ENCODE results near the gene LRRC3.

The LRRC3 gene

GRCh38 chr21:44483288-44484237 lies 28.3 kb downstream of the LRRC3 start:
- Mint-ChIP-seq H3K4me3 (no peak overlapping the region), H3K9me3 (no peaks in the 10 kb centered on the region), H3K36me3 (ENCODE audit: low read depth) (no peaks in the 10 kb centered on the region), H3K27me3 (no peaks in the 10 kb centered on the region), H3K4me1 (ENCODE audit: low read depth) (peaks cover 19% of the 10 kb centered on the region), H3K27ac (no peak overlapping the region)
- no peak for DNase-seq

GRCh38 chr21:44484498-44485253 lies 29.4 kb downstream of the LRRC3 start:
- no peak overlapping the region for H3K27ac Mint-ChIP-seq
- no peaks in the 10 kb centered on the region for H3K36me3 Mint-ChIP-seq (ENCODE audit: low read depth)

DNA sequence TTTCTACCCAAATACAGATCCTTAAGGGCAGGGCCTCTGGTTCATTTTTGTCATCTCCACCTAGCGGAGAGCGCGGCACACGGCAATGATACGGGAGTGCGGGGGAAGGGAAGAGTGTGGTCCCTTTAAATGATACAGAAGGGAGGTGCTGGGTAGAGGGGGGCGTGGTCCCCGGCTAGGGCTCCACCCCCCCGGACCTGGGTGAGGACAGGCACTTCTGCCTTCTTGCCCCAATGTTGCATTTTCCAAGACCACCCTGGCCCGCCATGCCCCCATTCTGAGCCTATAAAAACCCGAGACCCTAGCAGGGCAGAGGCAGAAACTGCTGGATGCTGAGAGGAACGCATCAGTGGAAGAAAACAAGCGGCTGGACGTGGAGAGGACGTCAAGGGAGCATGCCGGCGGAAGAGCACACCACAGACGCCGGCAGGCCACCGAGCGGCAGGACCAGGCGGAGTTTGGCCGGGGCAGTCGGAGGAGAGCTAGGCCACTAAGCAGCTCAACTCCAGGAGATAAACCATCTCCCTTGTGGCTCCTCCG lies 30.0 kb downstream of the LRRC3 start:
- peak; percentile 73 for DNase-seq
- H3K9me3 Mint-ChIP-seq = no peaks in the 10 kb centered on the region
- H3K4me3 Mint-ChIP-seq = peak overlapping the region; percentile 75
- peaks cover 12% of the 10 kb centered on the region for H3K4me1 Mint-ChIP-seq (ENCODE audit: low read depth)
- H3K36me3 Mint-ChIP-seq (ENCODE audit: low read depth) = no peaks in the 10 kb centered on the region
- no peaks in the 10 kb centered on the region for H3K27me3 Mint-ChIP-seq
- H3K27ac Mint-ChIP-seq = peak overlapping the region; percentile 63

More at GRCh38 chr21:44484498-44485253, 29.4 kb downstream of the LRRC3 start:
- H3K27me3 Mint-ChIP-seq = no peaks in the 10 kb centered on the region
- no peaks in the 10 kb centered on the region for H3K9me3 Mint-ChIP-seq
- peaks cover 12% of the 10 kb centered on the region for H3K4me1 Mint-ChIP-seq (ENCODE audit: low read depth)
- H3K4me3 Mint-ChIP-seq = peak overlapping the region; percentile 75
- no peak for DNase-seq

- Mint-ChIP-seq H3K4me1 (ENCODE audit: low read depth) (peaks cover 12% of the 10 kb centered on the region), H3K27me3 (no peaks in the 10 kb centered on the region), H3K4me3 (peak overlapping the region; percentile 75), H3K27ac (no peak overlapping the region), H3K36me3 (ENCODE audit: low read depth) (no peaks in the 10 kb centered on the region), H3K9me3 (no peaks in the 10 kb centered on the region)
- DNase-seq = no peak
Measured at GRCh38 chr21:44485796-44486195, 30.5 kb downstream of the LRRC3 start.

GRCh38 chr21:44486302-44486701 lies 31.0 kb downstream of the LRRC3 start:
- peak overlapping the region; percentile 75 for H3K4me3 Mint-ChIP-seq
- H3K36me3 Mint-ChIP-seq (ENCODE audit: low read depth) = no peaks in the 10 kb centered on the region
- H3K9me3 Mint-ChIP-seq = no peaks in the 10 kb centered on the region
- H3K27ac Mint-ChIP-seq = peak overlapping the region; percentile 13
- DNase-seq = no peak
- H3K4me1 Mint-ChIP-seq (ENCODE audit: low read depth) = peaks cover 12% of the 10 kb centered on the region
- no peaks in the 10 kb centered on the region for H3K27me3 Mint-ChIP-seq

GRCh38 chr21:44487831-44488230 lies 32.5 kb downstream of the LRRC3 start:
- Mint-ChIP-seq H3K9me3 (peaks cover 6% of the 10 kb centered on the region), H3K4me1 (ENCODE audit: low read depth) (peaks cover 12% of the 10 kb centered on the region), H3K27me3 (peaks cover 3% of the 10 kb centered on the region), H3K4me3 (no peak overlapping the region), H3K36me3 (ENCODE audit: low read depth) (no peaks in the 10 kb centered on the region), H3K27ac (no peak overlapping the region)
- peak; percentile 66 for DNase-seq

GRCh38 chr21:44489962-44490361 lies 34.7 kb downstream of the LRRC3 start:
- Mint-ChIP-seq H3K27me3 (peaks cover 7% of the 10 kb centered on the region), H3K36me3 (ENCODE audit: low read depth) (no peaks in the 10 kb centered on the region), H3K9me3 (peaks cover 12% of the 10 kb centered on the region), H3K4me1 (ENCODE audit: low read depth) (peaks cover 12% of the 10 kb centered on the region), H3K27ac (no peak overlapping the region), H3K4me3 (no peak overlapping the region)
- DNase-seq = no peak

DNA sequence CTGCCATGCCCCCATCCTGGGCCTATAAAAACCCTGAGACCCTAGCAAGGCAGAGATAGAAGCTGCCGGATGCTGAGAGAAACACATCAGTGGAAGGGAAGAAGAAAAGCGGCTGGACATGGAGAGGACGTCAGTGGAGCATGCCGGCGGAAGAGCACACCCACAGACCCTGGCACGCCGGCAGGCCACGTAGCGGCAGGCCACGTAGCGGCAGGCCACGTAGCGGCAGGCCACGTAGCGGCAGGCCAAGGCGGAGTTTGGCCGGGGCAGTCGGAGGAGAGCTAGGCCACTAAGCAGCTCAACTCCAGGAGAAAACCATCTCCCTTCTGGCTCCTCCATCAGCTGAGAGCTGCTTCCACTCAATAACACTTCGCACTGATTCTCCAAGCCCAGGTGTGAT lies 35.1 kb downstream of the LRRC3 start:
- peaks cover 10% of the 10 kb centered on the region for H3K4me1 Mint-ChIP-seq (ENCODE audit: low read depth)
- DNase-seq = no peak
- H3K27me3 Mint-ChIP-seq = peaks cover 9% of the 10 kb centered on the region
- no peak overlapping the region for H3K4me3 Mint-ChIP-seq
- H3K27ac Mint-ChIP-seq = no peak overlapping the region
- peaks cover 12% of the 10 kb centered on the region for H3K9me3 Mint-ChIP-seq
- no peaks in the 10 kb centered on the region for H3K36me3 Mint-ChIP-seq (ENCODE audit: low read depth)

- DNase-seq = no peak
Measured at GRCh38 chr21:44490816-44491215, 35.5 kb downstream of the LRRC3 start.

GRCh38 chr21:44492567-44493385 lies 37.5 kb downstream of the LRRC3 start:
- H3K4me1 Mint-ChIP-seq (ENCODE audit: low read depth) = no peaks in the 10 kb centered on the region
- H3K4me3 Mint-ChIP-seq = no peak overlapping the region
- no peaks in the 10 kb centered on the region for H3K36me3 Mint-ChIP-seq (ENCODE audit: low read depth)
- peaks cover 20% of the 10 kb centered on the region for H3K27me3 Mint-ChIP-seq
- H3K27ac Mint-ChIP-seq = no peak overlapping the region
- no peak for DNase-seq
- H3K9me3 Mint-ChIP-seq = peaks cover 12% of the 10 kb centered on the region

More at GRCh38 chr21:44490816-44491215, 35.5 kb downstream of the LRRC3 start:
- peaks cover 8% of the 10 kb centered on the region for H3K4me1 Mint-ChIP-seq (ENCODE audit: low read depth)
- no peaks in the 10 kb centered on the region for H3K36me3 Mint-ChIP-seq (ENCODE audit: low read depth)
- H3K9me3 Mint-ChIP-seq = peaks cover 12% of the 10 kb centered on the region
- H3K27me3 Mint-ChIP-seq = peaks cover 13% of the 10 kb centered on the region
- H3K27ac Mint-ChIP-seq = no peak overlapping the region
- no peak overlapping the region for H3K4me3 Mint-ChIP-seq

DNA sequence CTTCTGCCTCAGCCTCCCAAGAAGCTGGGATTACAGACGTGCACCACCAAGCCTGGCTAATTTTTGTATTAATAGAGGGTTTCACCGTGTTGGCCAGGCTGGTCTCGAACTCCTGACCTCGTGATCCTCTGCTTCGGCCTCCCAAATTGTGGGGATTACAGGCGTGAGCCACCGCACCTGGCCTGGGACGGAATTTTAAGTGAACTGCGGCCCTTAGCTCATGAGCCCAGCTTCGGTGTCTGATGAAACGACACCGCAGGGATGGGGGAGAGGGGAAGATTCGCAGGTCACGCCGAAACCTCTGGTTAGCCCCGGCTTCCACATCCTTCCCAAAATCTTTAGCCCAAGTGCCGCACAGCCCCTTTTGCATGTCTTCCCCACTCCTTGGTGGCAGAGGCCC lies 39.1 kb downstream of the LRRC3 start:
- no peak for DNase-seq
- H3K27ac Mint-ChIP-seq = no peak overlapping the region
- H3K36me3 Mint-ChIP-seq (ENCODE audit: low read depth) = no peaks in the 10 kb centered on the region
- H3K4me1 Mint-ChIP-seq (ENCODE audit: low read depth) = no peaks in the 10 kb centered on the region
- no peak overlapping the region for H3K4me3 Mint-ChIP-seq
- H3K9me3 Mint-ChIP-seq = peaks cover 12% of the 10 kb centered on the region
- H3K27me3 Mint-ChIP-seq = peaks cover 20% of the 10 kb centered on the region

DNA sequence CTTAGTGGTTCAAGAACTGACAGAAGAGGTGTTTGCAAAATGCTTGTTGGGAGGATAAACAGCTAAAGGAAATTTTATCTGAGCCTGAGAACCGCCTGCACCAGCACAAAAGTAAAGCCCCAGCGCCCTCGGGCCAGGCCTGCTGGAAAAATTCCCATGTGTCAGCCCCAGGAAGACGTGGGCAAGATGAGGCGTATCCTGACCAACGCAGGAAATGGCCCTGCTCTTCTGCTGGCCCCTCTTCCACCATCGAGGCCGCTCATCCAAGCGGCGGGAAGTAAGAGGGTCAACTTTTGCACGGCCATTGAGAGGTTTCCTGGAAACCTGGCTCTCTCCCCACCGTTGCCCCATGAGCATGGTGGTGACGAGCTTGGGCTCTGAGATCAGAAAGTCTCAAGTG lies 39.6 kb downstream of the LRRC3 start:
- no peaks in the 10 kb centered on the region for H3K4me1 Mint-ChIP-seq (ENCODE audit: low read depth)
- peaks cover 20% of the 10 kb centered on the region for H3K27me3 Mint-ChIP-seq
- no peak overlapping the region for H3K27ac Mint-ChIP-seq
- no peak overlapping the region for H3K4me3 Mint-ChIP-seq
- H3K36me3 Mint-ChIP-seq (ENCODE audit: low read depth) = no peaks in the 10 kb centered on the region
- H3K9me3 Mint-ChIP-seq = peaks cover 12% of the 10 kb centered on the region
- no peak for DNase-seq

- DNase-seq = no peak
- Mint-ChIP-seq H3K4me3 (no peak overlapping the region), H3K27me3 (peaks cover 20% of the 10 kb centered on the region), H3K4me1 (ENCODE audit: low read depth) (no peaks in the 10 kb centered on the region), H3K36me3 (ENCODE audit: low read depth) (no peaks in the 10 kb centered on the region), H3K9me3 (peaks cover 12% of the 10 kb centered on the region), H3K27ac (no peak overlapping the region)
Measured at GRCh38 chr21:44495611-44496563, 40.6 kb downstream of the LRRC3 start.

All from activated T-cell treated with anti-CD3 and anti-CD28 coated beads, Interleukin-2, amount 50 U/mL, for 24 hours (primary cell).